Suppressor macrophage (primary cell): ENCODE results near the gene FARS2.
A peak's percentile ranks its signal among the peaks of the same experiment; 100 is the strongest.
"Not testable (repeated sequence)": the region's sequence is repeated elsewhere in the genome, so short reads cannot be mapped to it uniquely, and the experiment has no call there.

ENCODE experiments used
- DNase-seq, 4 experiments: peaks; one replicate each; pipeline ENCODE4 v3.0.0-alpha.2; 2020 to 2022

The FARS2 gene

DNA sequence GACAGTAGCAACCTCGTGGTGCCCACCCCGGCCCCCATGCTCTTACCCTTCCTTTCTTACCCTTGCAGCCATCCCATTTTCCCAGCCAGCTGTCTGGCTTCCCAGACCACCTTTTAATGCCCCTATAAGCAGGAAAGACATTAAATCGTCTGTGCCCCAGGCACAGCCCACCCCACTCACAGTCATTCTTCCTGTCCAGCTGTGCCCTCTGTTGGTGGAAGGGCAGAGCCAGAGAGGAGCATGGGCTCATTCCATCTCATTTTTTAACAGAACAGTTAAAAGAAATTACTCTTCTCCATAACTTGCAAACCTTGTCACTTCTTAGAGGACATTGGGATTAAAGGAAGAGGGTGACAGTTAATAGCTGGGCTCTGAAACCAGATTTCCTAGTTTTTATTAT lies 504.9 kb downstream of the FARS2 start:
- DNase-seq: peak in 1 of 4 experiments; percentile 7

DNA sequence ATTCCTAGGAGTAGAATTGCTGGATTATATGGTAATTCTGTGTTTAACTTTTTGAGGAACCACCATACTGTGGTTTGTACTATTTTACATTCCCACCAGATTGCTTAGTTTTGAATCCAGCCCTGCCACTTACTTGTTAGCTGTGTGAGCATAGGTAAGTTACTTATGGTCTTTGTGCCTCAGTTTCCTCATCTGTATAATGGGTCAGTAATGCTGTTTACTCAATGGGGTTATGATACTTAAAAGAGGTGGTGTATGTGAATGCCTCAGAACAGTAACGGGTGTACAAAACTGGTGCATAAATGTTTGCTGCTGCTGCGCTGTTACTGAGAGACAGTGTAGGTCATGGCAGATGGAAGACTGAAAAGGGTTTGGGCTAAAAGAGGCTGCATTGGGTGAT lies 506.2 kb downstream of the FARS2 start:
- no peak for DNase-seq

DNA sequence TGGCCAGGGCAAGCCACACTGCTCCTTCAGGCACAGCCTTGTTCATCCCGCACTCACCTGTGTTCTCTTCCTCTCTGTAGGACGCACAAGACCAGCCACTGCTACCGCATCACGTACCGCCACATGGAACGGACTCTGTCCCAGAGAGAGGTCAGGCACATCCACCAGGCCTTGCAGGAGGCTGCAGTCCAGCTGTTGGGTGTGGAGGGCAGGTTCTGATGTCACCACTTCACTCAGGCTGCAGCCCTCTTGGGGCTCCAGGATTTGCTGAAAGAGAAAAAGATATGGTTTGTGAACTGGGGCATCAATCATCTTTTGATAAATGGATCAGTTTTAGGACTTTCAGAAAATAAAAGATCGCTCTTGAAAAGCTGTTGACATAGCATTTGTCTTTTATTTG lies 509.9 kb downstream of the FARS2 start:
- DNase-seq: no peak

DNA sequence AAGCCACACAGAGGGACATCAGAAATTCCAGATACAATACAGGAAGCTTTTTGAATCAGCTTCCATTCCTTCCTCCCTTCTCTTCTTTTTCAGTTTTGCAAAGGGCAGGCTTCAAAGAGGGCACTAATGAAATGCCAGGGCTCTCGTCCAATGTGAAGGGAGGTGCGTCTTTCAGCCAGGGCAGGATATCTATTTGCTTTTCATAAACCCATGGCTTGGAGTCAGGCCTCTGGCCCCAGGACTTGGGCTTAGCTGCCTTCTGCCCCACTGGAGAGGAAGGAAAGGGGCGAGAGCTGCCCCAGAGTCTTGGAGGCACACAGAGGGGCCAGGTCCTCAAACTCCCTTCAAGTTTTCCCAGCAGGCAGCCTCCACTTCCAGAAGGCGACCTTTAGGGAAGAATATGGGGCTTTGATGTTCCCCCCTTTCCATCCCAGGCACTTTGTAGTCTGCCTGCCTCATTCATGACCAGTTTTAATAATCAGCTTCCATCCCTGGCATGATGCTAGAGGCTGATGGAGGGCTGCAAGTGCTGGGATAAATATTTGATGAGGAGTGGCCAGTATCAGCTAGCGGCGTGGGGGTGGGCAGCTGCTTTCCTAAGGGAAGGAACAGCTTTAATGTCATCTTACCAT lies 510.6 kb downstream of the FARS2 start:
- DNase-seq: no peak

DNA sequence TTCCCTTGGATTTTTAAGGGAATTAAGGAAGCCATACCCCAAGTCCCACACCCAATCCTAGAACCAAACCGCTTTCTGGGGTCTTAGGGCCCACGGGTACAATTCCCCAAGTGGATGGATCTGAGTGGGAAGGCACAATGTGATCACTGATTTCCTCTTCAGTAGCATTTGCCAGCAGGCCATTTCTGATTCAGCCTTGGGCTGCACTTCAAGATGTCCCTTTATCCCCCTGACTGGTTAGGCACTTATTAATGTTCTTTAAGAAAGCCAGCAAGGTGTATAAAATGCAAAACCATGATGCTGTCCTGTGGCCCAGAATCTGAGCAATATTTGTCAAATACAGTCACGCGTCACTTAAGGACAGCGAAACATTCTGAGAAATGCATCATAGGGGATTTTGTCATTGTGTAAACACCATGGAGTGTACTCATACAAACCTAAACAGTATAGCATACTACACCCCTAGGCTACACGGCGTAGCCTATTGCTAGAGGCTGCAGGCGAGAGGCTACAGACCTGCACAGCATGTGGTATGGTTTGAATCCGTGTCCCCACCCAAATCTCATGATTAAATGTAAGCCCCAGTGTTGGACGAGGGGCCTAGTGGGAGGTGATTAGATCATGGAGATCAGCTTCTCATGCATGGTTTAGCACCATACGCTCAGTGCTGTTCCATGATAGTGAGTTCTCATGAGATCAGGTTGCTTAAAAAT lies 511.3 kb downstream of the FARS2 start:
- DNase-seq: no peak

DNA sequence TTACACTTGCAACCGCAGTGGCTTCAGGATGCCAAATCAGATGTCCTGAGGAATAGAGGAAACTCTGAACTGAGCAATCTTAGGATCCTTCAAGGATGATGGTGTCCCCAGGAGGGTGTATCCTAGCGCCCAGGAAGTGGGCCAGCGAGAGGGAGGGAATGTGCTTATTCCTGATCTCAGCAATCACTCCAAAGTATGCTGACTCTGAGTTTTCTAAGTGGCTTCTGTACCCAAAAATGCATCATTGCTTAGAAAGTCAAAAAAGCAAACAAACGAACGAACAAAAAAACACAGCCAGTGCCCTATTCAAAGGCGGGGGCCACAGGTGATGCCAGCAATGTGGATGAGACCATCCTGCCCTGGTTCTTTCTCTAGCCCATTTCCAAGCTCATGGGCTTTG lies 514.8 kb downstream of the FARS2 start:
- no peak for DNase-seq

DNA sequence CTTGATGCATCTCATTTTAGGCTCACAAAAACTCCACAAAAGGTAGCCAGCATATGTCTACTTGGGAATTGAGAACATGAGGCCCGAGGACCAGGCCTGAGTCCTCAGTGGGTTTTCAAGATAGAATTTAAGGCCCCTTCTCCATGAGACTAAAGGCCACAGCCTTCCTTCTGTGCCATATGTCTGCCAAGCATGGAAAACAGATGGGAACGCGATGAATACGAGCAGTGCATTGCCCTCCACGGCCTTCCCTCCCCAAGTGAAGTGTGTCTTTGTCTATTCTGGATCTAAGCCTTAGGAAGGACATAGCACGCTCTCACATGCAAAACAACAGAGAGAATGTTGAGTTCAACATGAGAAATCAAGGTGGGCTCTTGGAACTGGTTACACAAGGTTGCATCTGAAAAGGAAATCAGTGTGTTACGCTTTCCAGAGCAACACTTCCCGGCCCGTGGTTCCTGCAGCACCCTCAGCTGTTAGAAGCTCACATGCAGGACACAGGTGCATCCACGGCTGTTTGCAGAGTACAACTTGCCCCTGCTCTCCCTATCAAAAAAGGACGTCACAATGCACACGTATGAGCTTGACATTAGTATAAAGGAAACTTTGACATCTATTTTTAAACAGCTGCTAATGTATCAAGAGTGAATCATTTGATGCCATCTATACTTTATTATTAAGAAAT lies 515.5 kb downstream of the FARS2 start:
- no peak for DNase-seq

DNA sequence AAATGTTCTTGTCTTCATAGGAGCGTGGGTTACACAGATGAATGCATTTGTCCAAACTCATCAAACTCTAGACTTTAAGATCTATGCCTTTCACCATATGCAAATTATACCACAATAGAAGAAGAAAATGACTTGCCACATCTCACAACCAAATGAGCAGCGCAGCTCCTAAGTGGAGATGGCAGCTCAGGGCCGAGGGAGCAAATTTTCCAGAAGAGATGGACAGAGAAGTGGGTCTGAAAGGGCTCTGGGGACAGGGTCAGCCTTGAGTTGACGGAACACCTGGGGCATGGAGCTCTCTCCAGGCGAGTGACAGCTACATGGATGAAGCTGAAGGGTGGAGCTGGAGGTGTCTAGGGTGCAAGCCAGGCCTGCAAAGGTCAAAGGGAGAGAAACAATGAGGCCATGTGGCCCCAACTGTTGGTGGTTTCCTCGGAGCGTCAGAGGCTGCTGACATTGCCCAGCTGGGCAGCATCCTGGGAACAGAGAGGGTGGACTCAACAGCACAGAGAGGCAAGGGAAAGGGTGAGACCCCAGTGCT lies 517.1 kb downstream of the FARS2 start:
- DNase-seq: no peak

DNA sequence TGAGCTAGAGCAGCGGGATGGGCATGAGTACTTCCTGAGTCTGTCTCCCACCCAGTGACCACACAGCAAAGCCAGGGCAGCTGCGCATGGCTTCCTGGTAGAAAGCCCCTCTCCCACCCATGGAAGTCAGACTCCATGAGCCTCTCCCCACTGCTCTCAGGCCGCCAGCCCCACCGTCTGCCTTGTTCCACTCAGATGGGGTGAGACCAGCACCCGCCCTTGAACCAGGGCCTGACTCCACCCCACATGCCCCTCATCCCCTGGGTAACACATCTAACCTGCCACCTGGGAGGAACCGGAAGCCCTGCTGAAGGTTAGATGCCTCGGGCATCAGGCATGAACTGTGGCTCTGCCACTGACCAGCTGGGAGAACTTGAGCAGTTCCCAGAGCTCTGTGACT lies 517.6 kb downstream of the FARS2 start:
- no peak for DNase-seq

DNA sequence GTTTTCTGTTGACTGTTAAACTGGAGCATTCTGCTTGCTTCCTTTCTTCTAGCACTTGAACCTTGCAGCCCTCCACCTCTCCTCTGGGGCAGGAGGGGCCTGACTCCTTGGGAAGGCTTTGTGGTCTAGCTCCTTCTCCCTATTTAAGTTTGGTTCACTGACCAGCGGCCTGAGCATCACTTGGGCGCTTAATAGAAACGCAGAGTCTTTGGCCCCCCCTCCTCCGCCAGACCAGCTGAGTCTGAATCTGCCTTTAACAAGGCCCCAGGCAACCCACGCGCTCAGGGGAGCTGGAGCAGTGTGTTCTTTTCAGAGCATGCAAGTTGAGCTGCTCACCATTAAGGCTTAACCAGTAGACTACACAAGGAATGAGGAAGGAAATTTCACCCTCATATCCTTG lies 519.7 kb downstream of the FARS2 start:
- DNase-seq: no peak

DNA sequence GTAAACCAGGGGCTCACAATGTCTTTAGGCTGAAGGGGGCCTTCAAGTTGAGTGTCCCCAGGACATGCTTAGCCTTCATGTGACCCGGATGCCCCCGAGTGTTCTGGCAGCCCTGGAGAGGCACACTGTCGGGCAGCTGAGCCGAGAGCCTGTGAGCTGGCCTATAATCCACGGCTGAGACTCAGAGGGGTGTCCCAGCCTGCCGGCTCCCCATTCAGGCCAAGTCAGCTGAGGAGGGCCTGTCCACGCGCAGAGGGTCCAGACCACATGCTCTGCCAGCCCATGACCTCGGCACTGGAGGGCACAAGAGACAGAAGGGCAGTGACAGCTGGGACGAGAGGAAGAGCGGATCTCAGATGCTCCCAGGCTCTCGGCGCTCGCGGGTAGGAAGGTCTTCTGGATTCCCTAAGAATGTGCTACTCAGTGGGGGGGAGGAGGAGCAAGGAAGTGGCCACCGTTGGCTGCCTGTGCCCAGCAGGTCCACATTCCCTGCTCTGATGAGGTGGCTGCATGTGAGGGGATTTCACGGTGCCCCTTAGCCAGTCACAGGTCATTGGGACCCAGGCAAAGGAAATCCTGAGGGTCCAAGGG lies 520.7 kb downstream of the FARS2 start:
- no peak for DNase-seq

DNA sequence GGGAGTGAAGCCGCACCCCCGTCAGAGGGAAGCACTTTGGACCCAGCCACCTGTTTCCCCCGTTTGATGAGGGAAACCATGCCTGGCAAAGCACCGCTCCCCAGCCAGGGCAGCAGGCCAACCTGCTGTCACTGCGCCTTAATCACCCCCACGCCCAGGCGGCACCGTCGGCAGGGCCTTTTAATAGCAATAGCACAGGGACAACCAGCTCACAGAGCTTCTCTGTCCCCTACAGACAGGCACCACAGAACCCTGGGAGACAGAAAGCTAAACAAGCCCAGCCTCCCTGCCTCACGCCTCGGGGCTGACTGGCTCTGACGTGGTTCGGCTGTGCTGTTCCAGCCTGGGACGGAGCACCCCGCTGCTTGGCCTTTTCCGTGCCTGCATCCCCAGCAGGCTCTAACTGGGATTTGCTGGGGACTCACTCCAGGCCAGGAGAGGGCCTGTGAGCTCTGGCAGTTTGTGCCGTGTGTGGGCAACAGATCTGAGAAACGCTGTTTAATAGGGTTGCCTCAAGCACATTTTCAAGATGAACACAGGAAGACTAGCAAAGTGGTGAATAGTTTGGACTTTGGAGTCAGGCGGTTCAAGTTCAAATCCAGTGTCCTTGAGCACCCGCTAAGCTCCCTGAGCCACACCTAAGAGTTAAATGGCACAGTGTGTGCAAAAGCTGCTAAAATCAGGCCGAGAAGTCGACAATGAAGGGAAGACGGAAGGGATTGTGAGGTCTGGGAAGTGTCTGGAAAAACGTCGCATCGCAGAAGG lies 521.7 kb downstream of the FARS2 start:
- DNase-seq: no peak

DNA sequence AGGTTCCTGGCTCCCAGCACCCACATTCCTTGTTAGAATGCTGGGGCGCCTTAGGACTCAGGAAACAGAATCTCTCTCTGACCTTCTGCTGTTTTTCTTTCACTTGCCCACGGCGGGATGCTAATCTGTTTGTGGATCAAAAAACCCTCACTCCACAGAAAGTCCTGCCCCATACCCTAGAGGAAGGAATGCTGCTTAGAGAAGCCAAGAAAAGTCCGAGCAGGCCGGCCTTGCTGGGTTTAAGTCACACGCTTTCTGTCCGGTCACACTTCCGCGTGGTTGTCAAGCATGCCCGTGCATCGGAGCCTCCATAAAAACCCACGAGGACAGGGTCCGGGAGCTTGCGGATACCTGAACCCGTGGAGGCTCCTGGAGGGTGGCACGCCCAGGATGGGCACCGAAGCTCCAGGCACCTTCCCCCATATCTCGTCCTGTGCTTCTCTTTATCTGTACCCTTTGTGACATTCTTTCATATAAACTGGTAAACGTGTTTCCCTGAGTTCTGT lies 522.3 kb downstream of the FARS2 start:
- no peak for DNase-seq

DNA sequence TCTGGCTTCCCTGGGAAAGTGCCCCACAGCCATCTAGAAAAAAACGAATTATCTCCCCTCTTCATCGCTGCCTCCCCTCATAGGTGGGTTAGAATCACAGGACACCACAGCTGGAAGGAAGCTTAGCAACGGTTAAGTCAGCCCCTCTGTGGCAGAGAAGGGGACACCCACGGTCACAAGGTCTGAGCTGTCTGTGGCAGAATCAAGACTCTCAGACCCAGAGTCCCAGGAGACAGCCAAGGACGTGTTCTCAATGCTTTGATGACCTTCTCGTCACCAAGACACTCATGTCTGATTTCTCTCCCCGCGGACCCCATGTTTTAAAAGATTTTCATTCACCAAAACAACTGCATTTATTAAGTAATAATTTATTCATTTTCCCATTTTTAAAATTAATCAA lies 523.9 kb downstream of the FARS2 start:
- no peak for DNase-seq

DNA sequence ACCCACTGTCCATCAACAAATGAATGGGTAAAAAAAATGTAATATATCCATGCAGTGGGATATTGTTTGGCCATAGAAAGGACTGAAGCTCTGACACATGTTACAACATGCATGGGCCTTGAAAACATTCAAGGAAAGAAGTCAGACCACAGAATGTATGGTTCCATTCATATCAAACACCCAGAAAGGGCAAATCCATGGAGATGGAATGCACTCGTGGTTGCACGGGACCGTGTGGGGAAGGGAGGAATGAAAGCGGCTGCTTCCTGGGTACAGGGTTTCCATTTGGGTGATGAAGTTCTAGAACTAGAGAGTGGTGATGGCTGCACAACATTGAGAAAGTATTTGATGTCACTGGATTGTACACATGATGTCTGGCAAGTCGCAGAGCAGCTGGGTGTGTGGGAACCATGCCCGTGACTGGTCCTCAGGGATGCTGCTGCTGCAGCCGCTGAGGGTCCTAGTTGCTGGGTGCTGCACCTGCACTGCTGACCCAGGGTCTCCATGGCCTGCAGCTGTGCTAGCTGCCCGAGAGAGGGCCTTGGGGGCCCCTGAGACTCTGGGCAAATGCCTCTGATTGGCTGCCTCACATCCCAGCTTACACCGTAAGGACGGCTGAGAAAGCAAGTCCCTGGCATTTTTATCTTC lies 525.1 kb downstream of the FARS2 start:
- DNase-seq: no peak

DNA sequence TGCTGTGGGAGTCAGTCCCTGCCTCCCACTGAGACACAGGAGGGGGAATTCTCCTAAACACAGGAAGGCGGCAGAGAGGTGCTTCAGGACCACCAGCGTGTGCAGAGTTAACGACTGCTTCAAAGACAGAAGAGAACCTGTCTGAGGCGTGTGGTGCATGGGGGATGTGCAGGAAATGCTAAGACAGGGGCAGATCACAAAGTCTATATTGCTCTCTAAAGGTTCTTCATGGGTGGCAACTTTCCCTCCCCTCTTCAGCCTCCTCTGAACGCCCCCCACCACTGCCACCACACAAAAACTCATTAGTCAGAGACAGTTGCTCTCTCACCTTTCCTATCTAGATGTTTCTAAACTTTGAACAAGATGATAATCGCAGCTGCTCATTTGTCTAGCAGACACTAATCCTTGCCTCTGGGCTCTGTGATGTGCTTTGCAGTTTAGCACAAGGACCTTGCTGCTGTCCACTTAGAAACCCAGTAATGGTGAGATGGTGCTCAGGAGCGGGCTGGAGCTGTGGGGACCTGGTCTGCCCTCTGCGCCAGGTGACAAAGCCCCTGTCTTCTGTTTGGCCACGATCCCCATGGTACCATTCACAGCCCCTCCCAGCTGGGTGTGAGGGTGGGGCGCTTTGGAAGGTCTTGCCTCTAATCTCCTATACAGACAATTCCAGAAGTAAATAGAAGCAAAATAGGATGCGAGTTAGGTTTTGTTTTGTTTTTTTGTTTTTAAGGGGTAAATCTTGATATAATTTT lies 525.8 kb downstream of the FARS2 start:
- DNase-seq: no peak

DNA sequence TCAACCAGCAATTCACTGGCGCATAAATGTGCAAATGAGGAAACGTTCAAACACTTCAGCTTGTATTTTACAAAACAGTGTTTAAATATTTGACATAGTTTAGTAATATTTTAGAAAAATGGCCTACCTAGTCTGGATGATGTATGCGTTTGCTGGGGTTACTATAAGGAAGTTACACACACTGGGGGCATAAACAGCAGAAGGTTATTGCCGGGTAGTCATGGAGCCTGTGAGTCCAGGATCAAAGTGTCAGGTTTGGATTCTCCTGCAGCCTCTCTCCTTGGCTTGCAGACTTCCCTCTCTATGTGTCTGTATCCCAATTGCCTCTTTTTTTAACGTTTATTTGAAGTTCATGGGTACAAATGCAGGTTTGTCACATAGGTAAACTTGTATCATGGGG lies 528.1 kb downstream of the FARS2 start:
- not testable (repeated sequence) for DNase-seq

DNA sequence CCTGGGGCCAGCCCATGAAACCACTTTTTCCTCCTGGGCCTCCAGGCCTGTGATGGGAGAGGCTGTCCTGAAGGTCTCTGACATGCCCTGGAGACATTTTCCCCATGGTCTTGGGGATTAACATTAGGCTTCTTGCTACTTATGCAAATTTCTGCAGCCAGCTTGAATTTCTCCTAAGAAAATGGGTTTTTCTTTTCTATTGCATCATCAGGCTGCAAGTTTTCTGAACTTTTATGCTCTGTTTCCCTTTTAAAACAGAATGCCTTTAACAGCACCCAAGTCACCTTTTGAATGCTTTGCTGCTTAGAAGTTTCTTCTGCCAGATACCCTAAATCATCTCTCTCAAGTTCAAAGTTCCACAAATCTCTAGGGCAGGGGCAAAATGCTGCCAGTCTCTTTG lies 535.2 kb downstream of the FARS2 start:
- not testable (repeated sequence) for DNase-seq

DNA sequence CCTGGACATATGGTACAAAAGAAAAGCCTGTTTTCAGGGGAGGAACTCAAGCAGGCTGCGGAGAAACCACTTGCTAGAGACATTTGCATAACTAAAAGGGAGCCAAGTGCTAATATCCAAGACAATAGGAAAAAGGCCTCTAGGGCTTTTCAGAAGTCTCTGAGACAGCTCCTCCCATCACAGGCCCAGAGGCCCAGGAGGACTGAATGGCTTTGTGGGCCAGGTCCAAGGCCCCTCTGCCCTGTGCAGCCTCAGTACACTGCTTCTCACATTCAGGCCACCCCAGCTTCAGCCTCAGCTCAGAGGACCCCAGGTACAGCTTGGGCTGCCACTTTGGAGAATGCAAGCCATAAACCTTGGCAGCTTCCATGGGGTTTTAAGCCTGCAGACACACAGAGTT lies 545.1 kb downstream of the FARS2 start:
- DNase-seq: not testable (repeated sequence)

DNA sequence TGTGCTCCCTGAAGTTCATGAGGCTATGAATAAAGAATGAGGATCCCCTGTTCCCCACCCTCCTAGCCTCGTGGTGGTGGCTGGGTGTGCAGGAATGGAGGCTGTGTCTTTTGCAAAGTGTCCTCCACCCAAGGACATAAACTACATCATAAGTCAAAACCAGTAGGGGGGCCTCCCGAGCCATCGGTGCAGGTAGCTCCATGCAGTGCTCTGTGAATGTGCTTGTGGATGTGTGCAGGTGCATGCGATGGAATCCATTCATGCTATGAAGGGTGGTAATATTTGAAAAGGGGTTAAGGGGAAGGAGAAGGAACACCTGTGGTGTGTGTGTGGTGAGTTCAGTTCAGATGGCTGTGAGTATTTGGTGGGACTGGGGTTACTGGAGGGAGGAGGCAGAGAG lies 548.1 kb downstream of the FARS2 start:
- DNase-seq: no peak

DNA sequence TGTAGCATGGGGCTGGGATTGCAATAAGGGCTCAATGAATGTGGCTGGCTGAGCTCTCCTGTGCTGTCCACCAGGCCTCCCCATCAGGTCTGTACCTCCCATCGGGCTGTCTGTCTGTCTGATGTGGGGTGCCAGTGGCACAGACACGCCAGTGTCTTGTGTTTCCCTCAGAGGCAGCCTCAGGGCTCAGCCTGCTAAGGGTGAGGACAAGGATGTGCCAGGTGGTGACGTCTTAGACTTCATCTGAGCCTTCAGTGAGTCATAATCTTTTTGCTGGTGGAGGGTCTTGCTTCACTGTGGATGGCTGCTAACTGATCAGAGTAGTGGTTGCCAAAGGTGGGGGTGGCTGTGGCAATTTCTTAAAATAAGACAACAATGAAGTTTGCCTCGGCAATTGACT lies 550.7 kb downstream of the FARS2 start:
- DNase-seq: no peak
